OCI-LY3 (cell line): ENCODE results near the gene RTP5.

Experiments
- EZH2phosphoT487 ChIP-seq: fragments of 200-600 bp; shearing (Covaris generic); IDR thresholded peaks from 2 replicates; pipeline ENCODE4 v1.6.1; 2018; ENCODE audit warnings: antibody characterized with exemption, mixed run types, low read depth
- TF ChIP-seq, protein P1 (sequence below): fragments of 200-600, 300-600 bp; sonication (generic); IDR thresholded peaks from 2 replicates; pipeline ENCODE4 v1.5.1; 2014; ENCODE audit warnings: antibody characterized with exemption, low read length, low read depth

GRCh38 chr2:241834527-241835210, 34.9 kb upstream of the RTP5 start:
- TF ChIP-seq, protein P1, sequence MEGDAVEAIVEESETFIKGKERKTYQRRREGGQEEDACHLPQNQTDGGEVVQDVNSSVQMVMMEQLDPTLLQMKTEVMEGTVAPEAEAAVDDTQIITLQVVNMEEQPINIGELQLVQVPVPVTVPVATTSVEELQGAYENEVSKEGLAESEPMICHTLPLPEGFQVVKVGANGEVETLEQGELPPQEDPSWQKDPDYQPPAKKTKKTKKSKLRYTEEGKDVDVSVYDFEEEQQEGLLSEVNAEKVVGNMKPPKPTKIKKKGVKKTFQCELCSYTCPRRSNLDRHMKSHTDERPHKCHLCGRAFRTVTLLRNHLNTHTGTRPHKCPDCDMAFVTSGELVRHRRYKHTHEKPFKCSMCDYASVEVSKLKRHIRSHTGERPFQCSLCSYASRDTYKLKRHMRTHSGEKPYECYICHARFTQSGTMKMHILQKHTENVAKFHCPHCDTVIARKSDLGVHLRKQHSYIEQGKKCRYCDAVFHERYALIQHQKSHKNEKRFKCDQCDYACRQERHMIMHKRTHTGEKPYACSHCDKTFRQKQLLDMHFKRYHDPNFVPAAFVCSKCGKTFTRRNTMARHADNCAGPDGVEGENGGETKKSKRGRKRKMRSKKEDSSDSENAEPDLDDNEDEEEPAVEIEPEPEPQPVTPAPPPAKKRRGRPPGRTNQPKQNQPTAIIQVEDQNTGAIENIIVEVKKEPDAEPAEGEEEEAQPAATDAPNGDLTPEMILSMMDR: no peak
- no peak for TF ChIP-seq EZH2phosphoT487
